Natural killer cell (primary cell): Measurements from ENCODE around the gene COL23A1. TPM values are rescaled to one million over a fixed set of nuclear protein-coding genes. Genes with fewer than 3 reads are reported as not detected.

Experiments used
- ATAC-seq, 3 donors: fragments of 150-1000 bp in 2 of 3; fragments of 200-7000 bp in 1 of 3; cut with Tn5 transposase; 1 replicate in 1 of 3; 2 replicates in 2 of 3; pipeline ENCODE4 v1.10.0; 2021; ENCODE audit warnings: mild to moderate bottlenecking in 2 of 3, moderate library complexity in 2 of 3
- DNase-seq, 2 donors: peaks; one replicate each; pipeline versions ENCODE4 v3.0.0 to v3.0.0-alpha.2; 2013 to 2021; ENCODE audit warnings: mixed read lengths in 1 of 2
- H3K27ac ChIP-seq: one replicate; pipeline ENCODE4 v1.5.1; 2013; ENCODE audit warnings: mild to moderate bottlenecking, low read length
- H3K27me3 ChIP-seq: one replicate; pipeline ENCODE4 v1.6.1; 2013; ENCODE audit warnings: low read length; ENCODE audit not compliant: control insufficient read depth, insufficient read depth
- H3K36me3 ChIP-seq: one replicate; pipeline ENCODE4 v1.6.1; 2013; ENCODE audit warnings: low read length; ENCODE audit not compliant: control insufficient read depth, insufficient read depth
- H3K4me1 ChIP-seq: one replicate; pipeline ENCODE4 v1.6.1; 2013; ENCODE audit warnings: low read length; ENCODE audit not compliant: control insufficient read depth, insufficient read depth
- H3K4me3 ChIP-seq: one replicate; pipeline ENCODE4 v1.5.1; 2013; ENCODE audit warnings: low read length
- H3K9me3 ChIP-seq: one replicate; pipeline ENCODE4 v1.6.1; 2013; ENCODE audit warnings: low read length; ENCODE audit not compliant: control insufficient read depth, insufficient read depth
- H3K27ac Mint-ChIP-seq, 2 donors: one replicate each; pipeline ENCODE4 v1.8.0; 2022; ENCODE audit warnings: mild to moderate bottlenecking in 2 of 2, mixed read lengths in 2 of 2, moderate library complexity in 1 of 2
- H3K27me3 Mint-ChIP-seq, 2 donors: one replicate each; pipeline ENCODE4 v1.8.0; 2022; ENCODE audit warnings: low read depth in 2 of 2, mixed read lengths in 2 of 2
- H3K36me3 Mint-ChIP-seq: one replicate; pipeline ENCODE4 v1.8.0; 2022; ENCODE audit warnings: mixed read lengths
- H3K4me1 Mint-ChIP-seq, 2 donors: one replicate each; pipeline ENCODE4 v1.8.0; 2022; ENCODE audit warnings: mixed read lengths in 2 of 2
- H3K4me3 Mint-ChIP-seq: one replicate; pipeline ENCODE4 v1.8.0; 2022; ENCODE audit warnings: mild to moderate bottlenecking, moderate library complexity, mixed read lengths
- H3K9me3 Mint-ChIP-seq, 2 donors: one replicate each; pipeline ENCODE4 v1.8.0; 2022; ENCODE audit warnings: mixed read lengths in 2 of 2
- CTCF ChIP-seq: fragments of 200-600 bp; IDR thresholded peaks from one replicate; pipeline ENCODE4 v1.8.0; 2022; ENCODE audit warnings: antibody characterized with exemption
- WGBS: methylation state at CpG from one replicate; pipeline ENCODE4 v1.1.7; 2013; ENCODE audit warnings: missing lambda C conversion rate; ENCODE audit not compliant: insufficient coverage; 5-methylcytosine and 5-hydroxymethylcytosine counted together
- intact Hi-C: fragments of 100-400 bp; cut with micrococcal nuclease; formaldehyde crosslinking; loops from one replicate; pipeline ENCODE4 v1.14.2; 2022
- total RNA-seq, 4 donors: library from RNA; stranded (reverse); fragments of 120-200 nt in 1 of 4; gene quantifications; one replicate each; pipeline versions ENCODE4 v1.2.3 to v1.2.4, GENCODE V29; 2013 to 2022

COL23A1 gene
- total RNA-seq, 3 donors from 2014 or later (not counting 1 experiment from before 2014, with no cell fraction given), result 0.15 TPM; not detected in 2

GRCh38 chr5:178335302-178336030 is 254.7 kb downstream of the COL23A1 start:
- ATAC-seq (no peak), DNase-seq (no peak)
- no peaks in the 10 kb centered on the region for H3K36me3 Mint-ChIP-seq
- Histone ChIP-seq H3K27ac (no peak overlapping the region), H3K9me3 (no peaks in the 10 kb centered on the region), H3K27me3 (no peaks in the 10 kb centered on the region), H3K4me3 (no peak overlapping the region), H3K36me3 (no peaks in the 10 kb centered on the region), H3K4me1 (no peaks in the 10 kb centered on the region)
- H3K4me1 Mint-ChIP-seq, result no peaks in the 10 kb centered on the region
- 65% methylated on average over 8 of the region's 8 CpGs for WGBS
- no peak overlapping the region for H3K27ac Mint-ChIP-seq
- peaks cover 0 to 8% of the 10 kb centered on the region in 2 donors for H3K27me3 Mint-ChIP-seq
- no peaks in the 10 kb centered on the region for H3K9me3 Mint-ChIP-seq
- intact Hi-C loops, result no loop called here
- no peak overlapping the region for H3K4me3 Mint-ChIP-seq
- TF ChIP-seq CTCF, result no peak

- intact Hi-C loops, result no loop called here
- Mint-ChIP-seq H3K4me3 (no peak overlapping the region), H3K36me3 (no peaks in the 10 kb centered on the region), H3K27me3 (peaks cover 0 to 8% of the 10 kb centered on the region in 2 donors), H3K9me3 (no peaks in the 10 kb centered on the region), H3K27ac (no peak overlapping the region), H3K4me1 (no peaks in the 10 kb centered on the region)
- no peak overlapping the region for H3K27ac ChIP-seq
- DNase-seq, result no peak
- H3K4me1 ChIP-seq, result no peaks in the 10 kb centered on the region
- ATAC-seq, result no peak
- no peak overlapping the region for H3K4me3 ChIP-seq
- H3K27me3 ChIP-seq, result no peaks in the 10 kb centered on the region
- 73% methylated on average over 8 of the region's 8 CpGs for WGBS
- H3K9me3 ChIP-seq, result no peaks in the 10 kb centered on the region
- no peak for TF ChIP-seq CTCF
- H3K36me3 ChIP-seq, result no peaks in the 10 kb centered on the region
These were observed 255.3 kb downstream of the COL23A1 start for GRCh38 chr5:178334861-178335260.

- ATAC-seq (no peak), DNase-seq (no peak)
- Mint-ChIP-seq H3K4me3 (no peak overlapping the region), H3K4me1 (no peaks in the 10 kb centered on the region), H3K27me3 (peaks cover 0 to 2% of the 10 kb centered on the region in 2 donors), H3K36me3 (no peaks in the 10 kb centered on the region), H3K9me3 (no peaks in the 10 kb centered on the region), H3K27ac (no peak overlapping the region)
- H3K4me3 ChIP-seq, result no peak overlapping the region
- no peaks in the 10 kb centered on the region for H3K4me1 ChIP-seq
- no peaks in the 10 kb centered on the region for H3K36me3 ChIP-seq
- TF ChIP-seq CTCF, result no peak
- no peaks in the 10 kb centered on the region for H3K9me3 ChIP-seq
- no peak overlapping the region for H3K27ac ChIP-seq
- WGBS, result 77% methylated on average over 21 of the region's 21 CpGs
- intact Hi-C loops, result no loop called here
- H3K27me3 ChIP-seq, result no peaks in the 10 kb centered on the region
These were observed 256.2 kb downstream of the COL23A1 start for GRCh38 chr5:178333821-178334481.
